ENCODE results near the gene GNA15.

GNA15 gene

DNA sequence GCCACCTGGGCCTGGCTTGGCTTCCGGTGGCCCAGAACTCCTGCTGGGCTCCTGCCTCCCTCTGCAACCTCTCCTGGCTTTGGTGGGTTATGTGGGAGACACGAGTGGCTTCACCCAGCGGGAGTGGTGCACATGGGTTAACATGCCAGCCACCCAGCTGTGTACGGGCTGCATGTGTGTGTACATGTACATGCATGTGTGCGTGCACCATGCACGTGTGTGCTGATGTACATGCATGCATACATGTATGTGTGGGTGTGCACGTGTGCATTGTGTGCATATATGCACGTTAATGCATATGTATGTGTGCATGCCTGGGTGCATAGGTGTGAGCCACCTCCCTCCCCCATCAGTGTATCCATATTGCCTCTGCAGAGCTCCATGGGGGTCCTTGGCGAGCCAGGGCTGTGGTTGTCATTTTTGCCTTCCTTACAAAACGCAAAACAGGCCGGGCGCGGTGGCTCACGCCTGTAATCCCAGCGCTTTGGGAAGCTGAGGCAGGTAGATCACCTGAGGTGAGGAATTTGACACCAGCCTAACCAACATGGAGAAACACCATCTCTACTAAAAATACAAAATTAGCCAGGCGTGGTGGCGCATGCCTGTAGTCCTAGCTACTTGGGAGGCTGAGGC, 29.2 kb upstream of the GNA15 start:
- Histone ChIP-seq H3K27me3 (no peaks in the 10 kb centered on the region), H3K4me3 (no peak overlapping the region), H3K36me3 (peaks cover 8% of the 10 kb centered on the region; the same call in 1 of the 2 replicates), H4K20me1 (peaks cover 86% of the 10 kb centered on the region), H3K4me1 (peaks cover 100% of the 10 kb centered on the region), H3K9me3 (no peaks in the 10 kb centered on the region), H3K4me2 (peak overlapping the region; percentile 100), H3K9ac (no peak overlapping the region), H3K27ac (peak overlapping the region; percentile 55; the same call in 1 of the 2 replicates)
- TF ChIP-seq Cebpa-rat (IDR thresholded peaks at IDR 0.05) = no peak

DNA sequence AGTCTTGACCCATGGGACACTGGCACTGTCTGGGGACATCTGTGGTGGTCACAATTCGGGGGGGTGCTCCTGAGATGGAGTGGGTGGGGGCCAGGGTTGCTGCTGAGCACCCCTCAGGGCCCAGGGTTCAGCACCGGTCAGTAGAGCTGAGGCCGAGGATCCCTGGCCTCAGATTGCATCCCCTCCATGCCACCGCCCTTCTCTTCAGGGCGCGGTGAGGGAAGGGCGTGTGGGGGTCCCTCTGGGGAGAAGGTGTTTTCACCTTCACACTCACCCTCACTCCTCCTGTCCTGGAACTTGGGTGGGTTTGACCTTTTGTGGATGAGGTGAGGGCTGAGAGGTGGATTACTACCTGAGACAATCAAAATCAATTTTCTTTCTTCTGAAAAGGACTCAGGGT, 28.2 kb upstream of the GNA15 start:
- peaks cover 75% of the 10 kb centered on the region for H4K20me1 ChIP-seq
- no peaks in the 10 kb centered on the region for H3K9me3 ChIP-seq
- H3K4me3 ChIP-seq = no peak overlapping the region
- peak overlapping the region; percentile 30 for H3K9ac ChIP-seq
- no peak for TF ChIP-seq Cebpa-rat (IDR thresholded peaks at IDR 0.05)
- peak overlapping the region; percentile 32 for H3K27ac ChIP-seq
- peaks cover 11% of the 10 kb centered on the region; the same call in 1 of the 2 replicates for H3K36me3 ChIP-seq
- H3K27me3 ChIP-seq = no peaks in the 10 kb centered on the region
- H3K4me1 ChIP-seq = peaks cover 100% of the 10 kb centered on the region
- peak overlapping the region; percentile 100 for H3K4me2 ChIP-seq

DNA sequence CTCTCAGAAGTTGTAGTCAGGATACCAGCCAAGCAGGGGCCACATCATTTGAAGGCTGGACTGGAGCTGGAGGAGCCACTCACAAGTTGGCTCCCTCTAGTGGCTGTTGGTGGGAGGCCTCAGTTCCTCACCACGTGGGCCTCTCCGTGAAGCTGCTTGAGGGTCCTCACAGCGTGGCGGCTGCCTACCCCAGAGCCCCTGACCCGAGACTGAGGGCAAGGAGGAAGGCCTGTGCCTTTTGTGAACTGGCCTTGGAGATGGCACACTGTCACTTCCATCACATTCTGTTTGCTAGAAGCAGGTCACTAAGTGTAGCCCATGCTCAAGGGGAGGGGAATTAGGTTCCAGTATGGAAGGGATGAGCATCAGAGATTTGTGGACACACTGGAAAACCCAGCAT, 27.1 kb upstream of the GNA15 start:
- Histone ChIP-seq H3K27me3 (no peaks in the 10 kb centered on the region), H4K20me1 (peaks cover 72% of the 10 kb centered on the region), H3K27ac (peak overlapping the region; percentile 74), H3K36me3 (peaks cover 19% of the 10 kb centered on the region), H3K9me3 (no peaks in the 10 kb centered on the region), H3K4me1 (peaks cover 100% of the 10 kb centered on the region), H3K9ac (peak overlapping the region; percentile 17; the same call in 1 of the 2 replicates), H3K4me2 (peak overlapping the region; percentile 100), H3K4me3 (no peak overlapping the region)
- TF ChIP-seq Cebpa-rat (IDR thresholded peaks at IDR 0.05) = no peak

DNA sequence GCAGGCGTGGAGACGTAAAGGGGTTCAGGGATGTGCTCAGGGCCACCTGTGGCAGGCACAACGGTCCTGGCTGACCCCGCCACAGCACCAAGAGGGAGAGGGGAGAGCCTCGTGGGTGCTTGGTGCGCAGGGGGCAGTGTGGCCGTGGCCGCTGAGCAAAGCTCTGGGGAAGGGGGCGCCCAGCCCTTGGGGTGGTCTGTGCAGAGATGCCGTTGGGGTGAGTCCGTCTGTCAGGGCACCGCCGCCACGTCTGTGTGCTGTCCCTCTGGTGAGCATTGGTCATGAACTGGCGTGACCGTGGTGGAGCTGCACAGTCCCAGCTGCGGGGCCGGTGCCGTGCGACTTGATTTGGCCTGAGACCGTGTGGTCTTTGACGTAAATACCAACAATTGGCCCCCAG, 26.3 kb upstream of the GNA15 start:
- Histone ChIP-seq H3K36me3 (peaks cover 26% of the 10 kb centered on the region), H3K27ac (peak overlapping the region; percentile 74), H3K4me1 (peaks cover 100% of the 10 kb centered on the region), H3K4me2 (peak overlapping the region; percentile 100), H4K20me1 (peaks cover 64% of the 10 kb centered on the region), H3K9ac (peak overlapping the region; percentile 64; the same call in 1 of the 2 replicates), H3K27me3 (no peaks in the 10 kb centered on the region), H3K9me3 (no peaks in the 10 kb centered on the region), H3K4me3 (peak overlapping the region; percentile 42; the same call in 1 of the 2 replicates)
- TF ChIP-seq Cebpa-rat (IDR thresholded peaks at IDR 0.05) = no peak

DNA sequence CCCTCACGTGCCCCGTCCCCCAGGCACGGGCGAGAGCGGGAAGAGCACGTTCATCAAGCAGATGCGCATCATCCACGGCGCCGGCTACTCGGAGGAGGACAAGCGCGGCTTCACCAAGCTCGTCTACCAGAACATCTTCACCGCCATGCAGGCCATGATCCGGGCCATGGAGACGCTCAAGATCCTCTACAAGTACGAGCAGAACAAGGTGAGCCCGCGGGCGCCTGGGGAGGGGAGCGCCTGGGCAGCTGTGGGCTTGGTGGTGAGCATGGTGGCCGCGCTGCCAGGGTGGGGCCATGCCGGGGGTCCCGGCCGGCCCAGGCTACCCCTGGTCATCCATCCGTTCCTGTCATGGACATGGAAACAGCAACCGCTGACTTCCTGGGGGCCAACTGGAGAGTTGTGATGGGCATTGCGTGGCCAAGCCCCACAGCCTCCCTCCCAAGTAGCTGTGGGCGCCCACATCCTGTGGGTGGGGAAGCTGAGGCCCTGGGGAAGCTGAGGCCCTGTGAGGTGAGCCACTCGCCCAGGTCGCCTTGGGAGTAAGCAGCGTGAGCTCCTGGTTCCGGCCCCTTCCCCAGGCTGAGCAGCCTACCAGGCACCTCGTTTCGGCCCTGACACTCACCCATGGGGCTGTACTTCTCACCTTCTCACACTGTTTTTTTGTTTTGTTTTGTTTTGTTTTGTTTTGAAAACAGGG, 25.6 kb upstream of the GNA15 start:
- peaks cover 59% of the 10 kb centered on the region for H4K20me1 ChIP-seq
- H3K27me3 ChIP-seq = no peaks in the 10 kb centered on the region
- no peak for TF ChIP-seq Cebpa-rat (IDR thresholded peaks at IDR 0.05)
- peak overlapping the region; percentile 64 for H3K9ac ChIP-seq
- H3K36me3 ChIP-seq = peaks cover 33% of the 10 kb centered on the region
- no peaks in the 10 kb centered on the region for H3K9me3 ChIP-seq
- H3K4me1 ChIP-seq = peaks cover 100% of the 10 kb centered on the region
- H3K4me3 ChIP-seq = peak overlapping the region; percentile 42
- H3K27ac ChIP-seq = peak overlapping the region; percentile 74
- H3K4me2 ChIP-seq = peak overlapping the region; percentile 100

DNA sequence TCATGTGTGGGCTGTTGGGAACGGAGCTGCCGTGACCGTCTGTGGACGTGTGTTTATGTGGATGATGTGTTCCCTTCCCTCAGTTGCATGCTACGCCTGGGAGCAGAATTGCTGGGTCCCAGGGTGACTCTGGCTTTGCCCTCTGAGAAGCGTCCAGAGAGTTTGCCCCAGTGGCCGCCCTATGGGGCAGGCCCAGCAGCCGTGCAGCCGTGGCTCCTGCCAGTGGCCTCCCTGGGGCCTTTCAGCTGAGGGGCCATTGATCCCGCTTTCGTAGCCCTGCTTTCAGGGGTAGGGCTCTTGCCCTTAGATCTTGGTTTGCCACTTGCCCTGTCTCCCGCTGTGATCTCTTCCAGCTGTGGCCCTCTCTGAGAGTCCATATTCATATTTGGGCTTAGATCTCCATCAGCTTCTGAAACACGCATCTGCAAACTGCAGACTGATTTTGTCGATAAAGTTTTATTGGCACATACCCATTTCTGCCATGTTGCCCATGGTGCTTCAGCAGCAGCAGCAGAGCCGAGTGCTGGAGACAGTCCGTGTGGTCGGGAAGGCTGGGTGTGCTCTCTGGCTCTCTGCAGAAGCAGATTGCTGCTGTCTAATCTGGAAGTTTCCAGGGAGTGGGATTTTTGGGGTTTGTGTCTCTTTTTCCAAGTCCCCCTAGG, 24.1 kb upstream of the GNA15 start:
- Histone ChIP-seq H3K4me1 (peaks cover 98% of the 10 kb centered on the region), H3K27me3 (no peaks in the 10 kb centered on the region), H3K9me3 (no peaks in the 10 kb centered on the region), H3K9ac (peak overlapping the region; percentile 68), H3K4me3 (peak overlapping the region; percentile 33; the same call in 1 of the 2 replicates), H4K20me1 (peaks cover 44% of the 10 kb centered on the region), H3K27ac (peak overlapping the region; percentile 87), H3K4me2 (peak overlapping the region; percentile 100), H3K36me3 (peaks cover 38% of the 10 kb centered on the region)
- TF ChIP-seq Cebpa-rat (IDR thresholded peaks at IDR 0.05) = no peak

DNA sequence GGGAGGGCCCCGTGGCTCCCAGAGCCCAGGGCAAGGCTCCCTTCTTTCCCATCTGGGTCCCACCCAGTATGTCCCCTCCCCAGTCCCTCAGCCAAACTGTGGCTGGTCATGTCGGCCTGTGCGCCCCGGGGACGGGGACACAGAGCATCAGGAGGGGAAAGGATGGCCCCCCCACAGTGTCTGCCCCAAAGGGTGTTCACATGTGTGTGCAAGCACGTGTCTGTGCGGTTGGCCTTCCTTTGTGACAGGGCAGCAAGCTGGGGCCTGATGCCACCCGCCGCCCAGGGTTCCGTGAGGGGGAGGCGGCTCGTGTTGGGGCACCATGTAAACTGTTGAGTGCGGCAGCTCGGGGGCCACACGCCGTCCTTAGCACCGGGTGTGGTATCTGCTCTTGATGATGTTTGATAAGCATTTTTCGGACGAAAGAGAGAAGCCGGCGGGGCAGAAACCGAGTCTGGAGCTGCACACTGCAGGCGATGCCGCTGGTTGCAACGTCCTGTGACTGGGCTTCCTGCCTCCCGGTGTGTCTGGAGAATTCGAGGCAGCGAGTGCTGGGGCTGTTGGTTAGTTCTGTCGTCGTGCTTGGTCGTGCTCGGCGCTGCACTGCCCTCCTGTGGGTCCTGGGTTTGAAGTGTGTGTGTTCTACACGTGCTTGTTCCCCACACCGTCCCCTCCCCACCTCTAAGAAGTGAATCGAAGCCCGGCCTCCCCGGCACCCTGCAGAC, 23.3 kb upstream of the GNA15 start:
- peaks cover 98% of the 10 kb centered on the region for H3K4me1 ChIP-seq
- peaks cover 43% of the 10 kb centered on the region for H3K36me3 ChIP-seq
- no peaks in the 10 kb centered on the region for H3K27me3 ChIP-seq
- H3K27ac ChIP-seq = peak overlapping the region; percentile 87
- peak overlapping the region; percentile 68 for H3K9ac ChIP-seq
- TF ChIP-seq Cebpa-rat (IDR thresholded peaks at IDR 0.05) = no peak
- H3K4me2 ChIP-seq = peak overlapping the region; percentile 100
- peaks cover 36% of the 10 kb centered on the region for H4K20me1 ChIP-seq
- H3K9me3 ChIP-seq = no peaks in the 10 kb centered on the region
- H3K4me3 ChIP-seq = peak overlapping the region; percentile 33; the same call in 1 of the 2 replicates

DNA sequence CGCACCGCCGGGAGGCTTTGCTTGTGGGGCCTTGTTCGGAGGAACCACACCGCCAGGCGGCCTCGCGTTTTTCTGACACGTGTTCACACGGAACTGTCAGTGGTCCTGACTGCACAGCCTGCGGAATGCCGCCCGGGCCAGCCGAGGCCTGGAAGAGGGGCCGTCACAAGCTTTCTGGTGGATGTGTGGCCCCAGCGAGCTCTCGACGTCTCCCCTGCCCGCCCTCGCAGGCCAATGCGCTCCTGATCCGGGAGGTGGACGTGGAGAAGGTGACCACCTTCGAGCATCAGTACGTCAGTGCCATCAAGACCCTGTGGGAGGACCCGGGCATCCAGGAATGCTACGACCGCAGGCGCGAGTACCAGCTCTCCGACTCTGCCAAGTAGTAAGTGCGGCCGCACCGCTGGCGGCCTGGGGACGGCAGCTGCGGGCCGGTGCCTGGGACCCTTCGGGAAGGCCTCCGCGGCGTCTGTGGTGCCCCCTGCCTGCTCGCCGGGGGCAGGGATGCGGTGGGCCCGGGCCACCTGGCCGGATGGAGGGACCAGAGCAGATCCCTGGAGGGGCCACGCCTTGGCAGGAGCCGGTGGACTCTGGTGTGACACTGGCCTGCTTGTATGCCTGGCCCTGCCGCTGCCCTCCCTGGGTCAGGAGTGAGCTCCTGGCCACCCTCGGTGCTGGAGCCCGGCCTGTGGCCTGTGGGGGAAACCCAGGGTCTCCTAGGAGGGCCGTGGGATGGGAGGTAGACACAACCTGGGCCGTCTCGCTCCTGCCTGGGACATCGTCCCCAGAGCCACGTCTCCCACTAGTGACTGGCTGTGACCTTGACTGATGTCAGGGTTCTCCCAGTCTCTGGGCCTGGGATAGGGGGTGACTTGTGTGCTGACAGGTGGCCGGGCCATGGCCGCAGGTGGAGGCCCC, 22.5 kb upstream of the GNA15 start:
- Histone ChIP-seq H3K27ac (peak overlapping the region; percentile 87), H3K4me3 (peak overlapping the region; percentile 13; the same call in 1 of the 2 replicates), H3K9me3 (no peaks in the 10 kb centered on the region), H3K27me3 (no peaks in the 10 kb centered on the region), H3K4me1 (peaks cover 98% of the 10 kb centered on the region), H3K36me3 (peaks cover 43% of the 10 kb centered on the region), H3K9ac (peak overlapping the region; percentile 68), H3K4me2 (peak overlapping the region; percentile 100), H4K20me1 (peaks cover 28% of the 10 kb centered on the region)
- no peak for TF ChIP-seq Cebpa-rat (IDR thresholded peaks at IDR 0.05)
